ENCODE results near the gene ERCC5.

Gene ERCC5

DNA sequence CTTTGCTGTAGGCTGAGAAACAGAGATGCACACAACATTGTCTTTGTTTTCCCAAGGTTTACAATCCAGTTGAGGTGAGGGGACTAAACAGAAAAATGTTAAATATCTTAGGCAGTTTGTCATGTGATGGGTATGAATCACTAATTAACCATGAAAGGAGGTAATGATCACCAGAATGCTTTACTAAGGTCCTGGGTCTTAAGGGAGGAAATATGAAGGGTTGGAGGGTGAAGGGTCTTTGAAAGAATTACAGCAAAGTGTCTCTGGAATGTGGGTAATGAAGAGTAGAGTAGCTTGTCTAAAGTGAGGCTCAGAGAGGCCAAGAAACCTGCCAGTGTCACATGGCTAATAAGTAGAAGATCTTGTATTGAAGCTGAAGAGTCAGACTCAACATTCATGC, 27.9 kb upstream of the ERCC5 start:
- H3K4me3 ChIP-seq (replicated peaks; ENCODE audit: insufficient read depth, low read length), result no peak overlapping the region
- H3K27me3 ChIP-seq (ENCODE audit: insufficient read depth, poor library complexity, severe bottlenecking), result no peaks in the 10 kb centered on the region
- no peak for DNase-seq (ENCODE audit: low read depth in 1 of 2, low spot score in 1 of 2)
- no peak overlapping the region for H3K27ac ChIP-seq (replicated peaks)
- no peak for TF ChIP-seq GABPA (IDR thresholded peaks at IDR 0.05; ENCODE audit: low read depth)

DNA sequence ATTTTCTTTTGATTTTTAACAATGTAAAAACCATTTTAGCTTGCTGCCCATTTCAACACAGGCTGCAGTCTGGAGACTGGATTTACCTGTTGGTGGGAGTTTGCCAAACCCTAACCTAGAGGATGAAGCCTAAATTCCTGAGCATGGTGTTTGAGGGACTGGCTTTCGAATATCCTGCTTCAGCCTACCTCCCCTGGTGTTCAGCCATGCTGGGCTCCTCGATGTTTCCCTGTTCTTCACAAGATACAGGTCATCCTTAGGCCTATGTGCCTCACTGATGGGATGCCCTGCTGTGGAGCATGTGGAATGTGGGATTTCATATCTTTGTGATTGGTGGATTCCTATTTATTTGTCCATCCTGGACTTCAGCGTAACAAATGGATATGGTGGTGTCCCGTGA, 20.4 kb upstream of the ERCC5 start:
- DNase-seq (ENCODE audit: low read depth in 1 of 2, low spot score in 1 of 2), result no peak
- Histone ChIP-seq H3K27me3 (ENCODE audit: insufficient read depth, poor library complexity, severe bottlenecking) (no peaks in the 10 kb centered on the region), H3K4me3 (replicated peaks; ENCODE audit: insufficient read depth, low read length) (no peak overlapping the region), H3K27ac (replicated peaks) (no peak overlapping the region)
- TF ChIP-seq SPI1 (IDR thresholded peaks at IDR 0.05; ENCODE audit: borderline replicate concordance, low read depth) (no peak), POLR2AphosphoS5 (IDR thresholded peaks at IDR 0.05; ENCODE audit: low read depth) (no peak), GABPA (IDR thresholded peaks at IDR 0.05; ENCODE audit: low read depth) (no peak)
- TF ChIP-seq, protein P1, sequence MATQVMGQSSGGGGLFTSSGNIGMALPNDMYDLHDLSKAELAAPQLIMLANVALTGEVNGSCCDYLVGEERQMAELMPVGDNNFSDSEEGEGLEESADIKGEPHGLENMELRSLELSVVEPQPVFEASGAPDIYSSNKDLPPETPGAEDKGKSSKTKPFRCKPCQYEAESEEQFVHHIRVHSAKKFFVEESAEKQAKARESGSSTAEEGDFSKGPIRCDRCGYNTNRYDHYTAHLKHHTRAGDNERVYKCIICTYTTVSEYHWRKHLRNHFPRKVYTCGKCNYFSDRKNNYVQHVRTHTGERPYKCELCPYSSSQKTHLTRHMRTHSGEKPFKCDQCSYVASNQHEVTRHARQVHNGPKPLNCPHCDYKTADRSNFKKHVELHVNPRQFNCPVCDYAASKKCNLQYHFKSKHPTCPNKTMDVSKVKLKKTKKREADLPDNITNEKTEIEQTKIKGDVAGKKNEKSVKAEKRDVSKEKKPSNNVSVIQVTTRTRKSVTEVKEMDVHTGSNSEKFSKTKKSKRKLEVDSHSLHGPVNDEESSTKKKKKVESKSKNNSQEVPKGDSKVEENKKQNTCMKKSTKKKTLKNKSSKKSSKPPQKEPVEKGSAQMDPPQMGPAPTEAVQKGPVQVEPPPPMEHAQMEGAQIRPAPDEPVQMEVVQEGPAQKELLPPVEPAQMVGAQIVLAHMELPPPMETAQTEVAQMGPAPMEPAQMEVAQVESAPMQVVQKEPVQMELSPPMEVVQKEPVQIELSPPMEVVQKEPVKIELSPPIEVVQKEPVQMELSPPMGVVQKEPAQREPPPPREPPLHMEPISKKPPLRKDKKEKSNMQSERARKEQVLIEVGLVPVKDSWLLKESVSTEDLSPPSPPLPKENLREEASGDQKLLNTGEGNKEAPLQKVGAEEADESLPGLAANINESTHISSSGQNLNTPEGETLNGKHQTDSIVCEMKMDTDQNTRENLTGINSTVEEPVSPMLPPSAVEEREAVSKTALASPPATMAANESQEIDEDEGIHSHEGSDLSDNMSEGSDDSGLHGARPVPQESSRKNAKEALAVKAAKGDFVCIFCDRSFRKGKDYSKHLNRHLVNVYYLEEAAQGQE (IDR thresholded peaks at IDR 0.05; ENCODE audit: insufficient replicate concordance, low read depth), result no peak
- TF ChIP-seq, protein P2, sequence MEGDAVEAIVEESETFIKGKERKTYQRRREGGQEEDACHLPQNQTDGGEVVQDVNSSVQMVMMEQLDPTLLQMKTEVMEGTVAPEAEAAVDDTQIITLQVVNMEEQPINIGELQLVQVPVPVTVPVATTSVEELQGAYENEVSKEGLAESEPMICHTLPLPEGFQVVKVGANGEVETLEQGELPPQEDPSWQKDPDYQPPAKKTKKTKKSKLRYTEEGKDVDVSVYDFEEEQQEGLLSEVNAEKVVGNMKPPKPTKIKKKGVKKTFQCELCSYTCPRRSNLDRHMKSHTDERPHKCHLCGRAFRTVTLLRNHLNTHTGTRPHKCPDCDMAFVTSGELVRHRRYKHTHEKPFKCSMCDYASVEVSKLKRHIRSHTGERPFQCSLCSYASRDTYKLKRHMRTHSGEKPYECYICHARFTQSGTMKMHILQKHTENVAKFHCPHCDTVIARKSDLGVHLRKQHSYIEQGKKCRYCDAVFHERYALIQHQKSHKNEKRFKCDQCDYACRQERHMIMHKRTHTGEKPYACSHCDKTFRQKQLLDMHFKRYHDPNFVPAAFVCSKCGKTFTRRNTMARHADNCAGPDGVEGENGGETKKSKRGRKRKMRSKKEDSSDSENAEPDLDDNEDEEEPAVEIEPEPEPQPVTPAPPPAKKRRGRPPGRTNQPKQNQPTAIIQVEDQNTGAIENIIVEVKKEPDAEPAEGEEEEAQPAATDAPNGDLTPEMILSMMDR (IDR thresholded peaks at IDR 0.05; ENCODE audit: insufficient read depth, low read length), result no peak

DNA sequence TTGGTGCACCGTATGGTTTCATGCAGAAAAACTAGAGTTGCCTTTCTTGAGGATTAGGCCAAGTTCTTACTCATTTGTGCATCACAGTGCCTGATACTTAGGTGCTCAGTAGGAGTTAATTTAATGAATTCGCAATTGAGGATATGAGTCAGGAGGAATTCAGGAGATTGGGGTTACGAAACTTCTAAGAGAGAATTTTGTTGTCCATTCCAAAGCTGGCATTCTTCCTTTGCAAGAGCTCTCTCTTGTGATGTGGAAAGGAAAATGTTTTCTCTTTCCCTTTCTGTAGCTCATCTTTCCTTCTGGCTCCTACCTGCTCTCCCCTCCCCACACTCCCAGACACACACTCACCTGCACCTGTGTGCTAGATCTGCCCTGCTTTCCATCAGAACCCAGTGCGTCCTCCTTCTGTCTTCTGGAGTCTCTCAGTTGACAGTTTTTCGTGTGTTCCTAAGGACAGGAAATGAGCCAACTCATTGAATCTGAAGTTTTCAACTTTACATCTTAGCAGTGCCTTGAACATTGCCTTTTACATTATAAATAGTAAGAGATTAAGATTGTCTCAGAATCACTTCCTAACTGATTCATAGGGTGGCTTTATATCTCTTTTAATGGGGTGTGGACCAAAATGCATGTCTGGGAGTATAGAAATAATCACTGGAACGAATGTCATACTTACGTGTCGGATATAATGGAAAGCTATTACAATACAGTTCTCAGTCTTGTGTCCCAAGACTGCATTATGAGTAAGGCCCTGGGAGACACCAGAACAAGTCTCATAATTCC, 19.7 kb upstream of the ERCC5 start:
- Histone ChIP-seq H3K27me3 (ENCODE audit: insufficient read depth, poor library complexity, severe bottlenecking) (no peaks in the 10 kb centered on the region), H3K27ac (replicated peaks) (no peak overlapping the region), H3K4me3 (replicated peaks; ENCODE audit: insufficient read depth, low read length) (no peak overlapping the region)
- no peak for DNase-seq (ENCODE audit: low read depth in 1 of 2, low spot score in 1 of 2)
- TF ChIP-seq SPI1 (IDR thresholded peaks at IDR 0.05; ENCODE audit: borderline replicate concordance, low read depth) (no peak), GABPA (IDR thresholded peaks at IDR 0.05; ENCODE audit: low read depth) (no peak), POLR2AphosphoS5 (IDR thresholded peaks at IDR 0.05; ENCODE audit: low read depth) (no peak)
- TF ChIP-seq, protein P1 (IDR thresholded peaks at IDR 0.05; ENCODE audit: insufficient replicate concordance, low read depth), result no peak
- TF ChIP-seq, protein P2 (IDR thresholded peaks at IDR 0.05; ENCODE audit: insufficient read depth, low read length), result no peak

DNA sequence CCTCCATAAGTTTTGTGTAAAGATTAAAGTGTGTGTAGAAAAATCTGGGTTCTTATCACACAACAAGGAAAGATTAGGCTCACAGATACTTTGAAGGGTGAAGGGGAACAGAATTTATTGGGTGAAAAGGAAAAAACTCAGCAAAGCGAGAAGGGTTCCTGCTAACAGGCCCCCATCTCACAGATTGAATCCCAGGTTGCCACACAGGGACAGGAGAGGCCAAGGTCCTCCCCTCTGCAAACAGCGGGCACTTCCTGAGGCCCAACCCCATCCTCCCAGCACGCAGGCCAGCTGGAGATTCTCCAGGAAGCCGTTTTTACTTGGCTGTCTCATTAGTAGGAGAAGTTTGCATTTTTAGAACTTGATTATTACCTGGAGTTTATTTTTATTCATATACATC, 15.2 kb upstream of the ERCC5 start:
- H3K27me3 ChIP-seq (ENCODE audit: insufficient read depth, poor library complexity, severe bottlenecking), result no peaks in the 10 kb centered on the region
- no peak for DNase-seq (ENCODE audit: low read depth in 1 of 2, low spot score in 1 of 2)
- TF ChIP-seq SPI1 (IDR thresholded peaks at IDR 0.05; ENCODE audit: borderline replicate concordance, low read depth), result no peak
- TF ChIP-seq POLR2AphosphoS5 (IDR thresholded peaks at IDR 0.05; ENCODE audit: low read depth), result no peak
- no peak for TF ChIP-seq GABPA (IDR thresholded peaks at IDR 0.05; ENCODE audit: low read depth)
- no peak overlapping the region for H3K4me3 ChIP-seq (replicated peaks; ENCODE audit: insufficient read depth, low read length)
- H3K27ac ChIP-seq (replicated peaks), result no peak overlapping the region

DNA sequence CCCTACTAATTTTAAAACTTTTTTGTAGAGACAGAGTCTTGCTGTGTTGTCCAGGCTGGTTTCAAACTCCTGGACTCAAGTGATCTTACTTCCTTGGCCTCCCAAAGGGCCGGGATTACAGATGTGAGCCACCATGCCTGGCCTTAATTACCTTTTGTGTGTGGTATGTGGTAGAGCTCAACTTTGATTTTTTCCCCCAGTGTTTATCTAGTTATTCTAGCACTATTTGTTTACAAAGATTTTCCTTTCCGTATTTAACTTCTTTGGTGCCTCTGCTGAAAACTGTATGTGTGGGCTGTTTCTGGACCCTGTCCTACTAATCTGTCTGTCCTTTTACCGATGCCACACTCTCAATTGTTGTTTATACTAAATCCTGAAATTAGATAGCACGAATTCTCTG, 9.4 kb upstream of the ERCC5 start:
- H3K27ac ChIP-seq (replicated peaks), result no peak overlapping the region
- no peak for DNase-seq (ENCODE audit: low read depth in 1 of 2, low spot score in 1 of 2)
- H3K4me3 ChIP-seq (replicated peaks; ENCODE audit: insufficient read depth, low read length), result no peak overlapping the region
- TF ChIP-seq, protein P2 (IDR thresholded peaks at IDR 0.05; ENCODE audit: insufficient read depth, low read length), result no peak
- no peaks in the 10 kb centered on the region for H3K27me3 ChIP-seq (ENCODE audit: insufficient read depth, poor library complexity, severe bottlenecking)
